ENCODE measurements around the gene SIX2. TPM values are rescaled to one million over a fixed set of nuclear protein-coding genes. Genes with fewer than 3 reads are reported as not detected.

Gene SIX2
- total RNA-seq, 1 donor from 2014 or later, result not detected

DNA sequence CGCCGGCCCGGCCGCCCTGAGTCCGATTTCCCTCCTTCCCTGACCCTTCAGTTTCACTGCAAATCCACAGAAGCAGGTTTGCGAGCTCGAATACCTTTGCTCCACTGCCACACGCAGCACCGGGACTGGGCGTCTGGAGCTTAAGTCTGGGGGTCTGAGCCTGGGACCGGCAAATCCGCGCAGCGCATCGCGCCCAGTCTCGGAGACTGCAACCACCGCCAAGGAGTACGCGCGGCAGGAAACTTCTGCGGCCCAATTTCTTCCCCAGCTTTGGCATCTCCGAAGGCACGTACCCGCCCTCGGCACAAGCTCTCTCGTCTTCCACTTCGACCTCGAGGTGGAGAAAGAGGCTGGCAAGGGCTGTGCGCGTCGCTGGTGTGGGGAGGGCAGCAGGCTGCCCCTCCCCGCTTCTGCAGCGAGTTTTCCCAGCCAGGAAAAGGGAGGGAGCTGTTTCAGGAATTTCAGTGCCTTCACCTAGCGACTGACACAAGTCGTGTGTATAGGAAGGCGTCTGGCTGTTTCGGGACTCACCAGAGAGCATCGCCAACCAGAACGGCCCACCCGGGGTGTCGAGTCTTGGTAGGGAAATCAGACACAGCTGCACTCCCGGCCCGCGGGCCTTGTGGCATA lies 4.6 kb downstream of the SIX2 start:
- Mint-ChIP-seq H3K27ac (no peak overlapping the region), H3K27me3 (ENCODE audit: insufficient read depth) (peaks cover 77% of the 10 kb centered on the region), H3K36me3 (ENCODE audit: low read depth) (peaks cover 3% of the 10 kb centered on the region), H3K4me3 (no peak overlapping the region), H3K9me3 (no peaks in the 10 kb centered on the region), H3K4me1 (ENCODE audit: low read depth) (no peaks in the 10 kb centered on the region)
- DNase-seq (ENCODE audit: low spot score), result no peak
- intact Hi-C loops (cut with micrococcal nuclease), result loop anchor here (2.0 to 5.0 kb wide), 4 partner anchors 52 to 202 kb away; no protein-coding TSS in a partner anchor

DNA sequence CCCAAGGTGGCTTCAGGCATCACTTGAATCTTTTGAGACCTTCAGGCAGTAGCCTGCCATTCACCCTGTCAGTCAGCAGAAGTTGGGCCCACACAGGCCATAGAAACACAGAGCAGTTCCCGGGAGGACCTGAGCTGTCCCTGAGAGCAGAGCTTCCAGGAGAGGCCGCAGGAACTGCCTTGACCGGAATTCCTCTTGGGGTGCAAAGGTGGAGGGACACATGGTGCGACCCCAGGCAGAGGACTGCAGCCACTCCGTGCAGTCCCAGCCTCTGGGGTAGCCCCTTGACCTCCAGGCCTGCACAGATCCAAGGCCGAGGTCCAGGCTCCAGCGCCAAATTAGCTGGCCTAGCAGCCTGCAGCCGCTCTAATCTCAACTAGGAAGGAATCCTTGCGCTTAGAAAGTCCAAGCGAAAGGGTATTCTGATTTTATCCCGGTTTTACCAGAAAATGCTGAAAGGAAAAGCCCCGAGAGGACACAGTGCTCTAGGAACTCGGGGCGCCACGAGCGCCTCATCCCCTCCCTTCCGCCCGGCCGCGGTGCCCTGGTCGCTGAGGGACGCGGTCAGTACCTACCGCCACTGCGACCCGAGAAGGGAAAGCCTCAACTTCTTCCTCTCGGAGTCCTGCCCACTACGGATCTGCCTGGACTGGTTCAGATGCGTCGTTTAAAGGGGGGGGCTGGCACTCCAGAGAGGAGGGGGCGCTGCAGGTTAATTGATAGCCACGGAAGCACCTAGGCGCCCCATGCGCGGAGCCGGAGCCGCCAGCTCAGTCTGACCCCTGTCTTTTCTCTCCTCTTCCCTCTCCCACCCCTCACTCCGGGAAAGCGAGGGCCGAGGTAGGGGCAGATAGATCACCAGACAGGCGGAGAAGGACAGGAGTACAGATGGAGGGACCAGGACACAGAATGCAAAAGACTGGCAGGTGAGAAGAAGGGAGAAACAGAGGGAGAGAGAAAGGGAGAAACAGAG lies 5.4 kb downstream of the SIX2 start:
- H3K27ac Mint-ChIP-seq, result no peak overlapping the region
- intact Hi-C loops (cut with micrococcal nuclease), result loop anchor here (2.0 to 5.0 kb wide), 4 partner anchors 52 to 201 kb away; no protein-coding TSS in a partner anchor
- no peak overlapping the region for H3K4me3 Mint-ChIP-seq
- H3K4me1 Mint-ChIP-seq (ENCODE audit: low read depth), result no peaks in the 10 kb centered on the region
- H3K9me3 Mint-ChIP-seq, result no peaks in the 10 kb centered on the region
- peaks cover 79% of the 10 kb centered on the region for H3K27me3 Mint-ChIP-seq (ENCODE audit: insufficient read depth)
- H3K36me3 Mint-ChIP-seq (ENCODE audit: low read depth), result peaks cover 3% of the 10 kb centered on the region
- DNase-seq (ENCODE audit: low spot score), result no peak

DNA sequence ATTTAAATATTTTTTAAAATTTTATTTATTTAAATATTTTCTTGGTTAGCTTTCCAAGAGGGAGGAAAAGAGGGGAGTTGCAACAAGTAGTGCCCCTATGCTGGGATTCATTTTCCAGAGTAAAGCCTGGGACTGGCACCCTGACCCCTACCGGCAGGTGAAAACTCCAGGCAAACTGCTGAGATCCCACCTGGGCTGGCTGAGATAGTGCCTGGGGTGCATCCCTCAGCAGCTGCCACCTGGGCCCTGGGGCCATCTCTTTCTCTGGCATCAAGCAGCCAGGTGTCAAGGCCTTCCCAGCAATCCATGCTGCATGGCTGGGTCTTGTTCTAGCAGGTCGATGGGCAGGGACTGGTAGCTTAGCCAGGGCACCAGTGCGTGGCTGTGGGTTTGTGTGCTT lies 6.6 kb downstream of the SIX2 start:
- Mint-ChIP-seq H3K36me3 (ENCODE audit: low read depth) (peaks cover 3% of the 10 kb centered on the region), H3K4me1 (ENCODE audit: low read depth) (no peaks in the 10 kb centered on the region), H3K4me3 (no peak overlapping the region), H3K27me3 (ENCODE audit: insufficient read depth) (peaks cover 77% of the 10 kb centered on the region), H3K27ac (peak overlapping the region; percentile 3), H3K9me3 (no peaks in the 10 kb centered on the region)
- DNase-seq (ENCODE audit: low spot score), result no peak
- intact Hi-C loops (cut with micrococcal nuclease), result loop anchor here (5.0 kb wide), 2 partner anchors 50 to 170 kb away; no protein-coding TSS in a partner anchor

DNA sequence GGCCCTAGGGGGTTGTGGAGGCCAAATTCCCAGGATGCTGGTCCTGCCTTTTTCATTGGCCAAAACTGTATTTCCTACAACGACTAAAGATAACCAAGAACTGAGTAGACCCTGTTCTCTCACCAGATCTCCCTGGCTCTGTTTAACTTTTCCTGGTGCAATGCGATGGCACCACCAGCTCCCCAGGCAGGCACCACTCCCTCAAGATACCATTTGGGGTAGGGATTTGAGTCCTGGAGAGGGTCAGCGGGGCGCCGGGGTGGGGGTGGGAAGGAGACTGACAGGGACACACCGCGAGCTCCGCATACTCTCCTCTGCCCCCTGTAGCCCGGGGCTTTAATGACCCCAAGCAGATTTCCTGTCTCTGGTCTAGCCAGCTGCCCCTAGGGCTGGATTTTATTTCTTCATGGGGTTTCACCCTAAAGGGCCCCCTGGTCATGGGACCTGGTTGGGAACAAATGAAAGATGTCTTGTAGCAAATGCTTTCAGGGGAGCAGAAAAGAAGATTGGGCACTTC lies 7.3 kb downstream of the SIX2 start:
- no peaks in the 10 kb centered on the region for H3K4me1 Mint-ChIP-seq (ENCODE audit: low read depth)
- no peaks in the 10 kb centered on the region for H3K9me3 Mint-ChIP-seq
- no peak overlapping the region for H3K27ac Mint-ChIP-seq
- intact Hi-C loops (cut with micrococcal nuclease), result loop anchor here (5.0 kb wide), 2 partner anchors 50 to 170 kb away; no protein-coding TSS in a partner anchor
- peaks cover 3% of the 10 kb centered on the region for H3K36me3 Mint-ChIP-seq (ENCODE audit: low read depth)
- no peak overlapping the region for H3K4me3 Mint-ChIP-seq
- peaks cover 74% of the 10 kb centered on the region for H3K27me3 Mint-ChIP-seq (ENCODE audit: insufficient read depth)
- no peak for DNase-seq (ENCODE audit: low spot score)

DNA sequence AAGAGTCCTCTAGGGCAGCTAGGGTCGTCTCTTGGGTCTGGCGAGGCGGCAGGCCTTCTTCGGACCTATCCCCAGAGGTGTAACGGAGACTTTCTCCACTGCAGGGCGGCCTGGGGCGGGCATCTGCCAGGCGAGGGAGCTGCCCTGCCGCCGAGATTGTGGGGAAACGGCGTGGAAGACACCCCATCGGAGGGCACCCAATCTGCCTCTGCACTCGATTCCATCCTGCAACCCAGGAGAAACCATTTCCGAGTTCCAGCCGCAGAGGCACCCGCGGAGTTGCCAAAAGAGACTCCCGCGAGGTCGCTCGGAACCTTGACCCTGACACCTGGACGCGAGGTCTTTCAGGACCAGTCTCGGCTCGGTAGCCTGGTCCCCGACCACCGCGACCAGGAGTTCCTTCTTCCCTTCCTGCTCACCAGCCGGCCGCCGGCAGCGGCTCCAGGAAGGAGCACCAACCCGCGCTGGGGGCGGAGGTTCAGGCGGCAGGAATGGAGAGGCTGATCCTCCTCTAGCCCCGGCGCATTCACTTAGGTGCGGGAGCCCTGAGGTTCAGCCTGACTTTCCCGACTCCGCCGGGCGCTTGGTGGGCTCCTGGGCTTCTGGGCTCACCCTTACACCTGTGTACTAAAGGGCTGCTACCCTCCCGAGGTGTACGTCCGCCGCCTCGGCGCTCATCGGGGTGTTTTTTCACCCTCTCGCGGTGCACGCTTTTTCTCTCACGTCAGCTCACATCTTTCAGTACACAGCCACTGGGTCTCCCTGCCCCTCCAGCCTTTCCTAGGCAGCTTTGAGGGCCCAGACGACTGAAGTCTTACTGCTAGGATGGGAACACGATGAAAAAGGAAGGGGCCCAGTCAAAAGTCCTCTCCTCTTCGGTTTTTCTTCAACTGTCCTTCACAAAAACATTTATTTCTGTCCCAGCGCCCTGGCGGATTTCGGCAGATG lies 8.1 kb downstream of the SIX2 start:
- H3K4me1 Mint-ChIP-seq (ENCODE audit: low read depth), result no peaks in the 10 kb centered on the region
- H3K4me3 Mint-ChIP-seq, result no peak overlapping the region
- no peak for DNase-seq (ENCODE audit: low spot score)
- no peaks in the 10 kb centered on the region for H3K9me3 Mint-ChIP-seq
- intact Hi-C loops (cut with micrococcal nuclease), result loop anchor here (5.0 kb wide), 2 partner anchors 49 to 171 kb away; no protein-coding TSS in a partner anchor
- H3K36me3 Mint-ChIP-seq (ENCODE audit: low read depth), result peaks cover 3% of the 10 kb centered on the region
- H3K27ac Mint-ChIP-seq, result no peak overlapping the region
- peaks cover 73% of the 10 kb centered on the region for H3K27me3 Mint-ChIP-seq (ENCODE audit: insufficient read depth)

DNA sequence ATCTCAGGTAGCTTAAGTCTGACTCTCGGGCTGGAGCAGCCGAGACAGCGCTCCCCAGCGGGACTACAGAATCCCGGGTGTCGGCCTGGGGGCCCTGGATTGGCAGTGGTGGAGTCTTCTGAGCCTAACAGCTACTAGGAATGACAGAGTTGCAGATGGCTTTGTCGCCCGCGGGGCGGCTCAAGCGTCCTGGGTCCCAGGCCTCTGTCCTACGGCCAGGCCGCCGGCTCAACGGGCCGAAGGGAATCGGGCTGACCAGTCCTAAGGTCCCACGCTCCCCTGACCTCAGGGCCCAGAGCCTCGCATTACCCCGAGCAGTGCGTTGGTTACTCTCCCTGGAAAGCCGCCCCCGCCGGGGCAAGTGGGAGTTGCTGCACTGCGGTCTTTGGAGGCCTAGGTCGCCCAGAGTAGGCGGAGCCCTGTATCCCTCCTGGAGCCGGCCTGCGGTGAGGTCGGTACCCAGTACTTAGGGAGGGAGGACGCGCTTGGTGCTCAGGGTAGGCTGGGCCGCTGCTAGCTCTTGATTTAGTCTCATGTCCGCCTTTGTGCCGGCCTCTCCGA lies 8.8 kb downstream of the SIX2 start:
- H3K9me3 Mint-ChIP-seq, result no peaks in the 10 kb centered on the region
- DNase-seq (ENCODE audit: low spot score), result no peak
- H3K4me1 Mint-ChIP-seq (ENCODE audit: low read depth), result no peaks in the 10 kb centered on the region
- H3K4me3 Mint-ChIP-seq, result no peak overlapping the region
- peaks cover 73% of the 10 kb centered on the region for H3K27me3 Mint-ChIP-seq (ENCODE audit: insufficient read depth)
- peaks cover 3% of the 10 kb centered on the region for H3K36me3 Mint-ChIP-seq (ENCODE audit: low read depth)
- intact Hi-C loops (cut with micrococcal nuclease), result loop anchor here (5.0 kb wide), 2 partner anchors 48 to 172 kb away; no protein-coding TSS in a partner anchor
- no peak overlapping the region for H3K27ac Mint-ChIP-seq

DNA sequence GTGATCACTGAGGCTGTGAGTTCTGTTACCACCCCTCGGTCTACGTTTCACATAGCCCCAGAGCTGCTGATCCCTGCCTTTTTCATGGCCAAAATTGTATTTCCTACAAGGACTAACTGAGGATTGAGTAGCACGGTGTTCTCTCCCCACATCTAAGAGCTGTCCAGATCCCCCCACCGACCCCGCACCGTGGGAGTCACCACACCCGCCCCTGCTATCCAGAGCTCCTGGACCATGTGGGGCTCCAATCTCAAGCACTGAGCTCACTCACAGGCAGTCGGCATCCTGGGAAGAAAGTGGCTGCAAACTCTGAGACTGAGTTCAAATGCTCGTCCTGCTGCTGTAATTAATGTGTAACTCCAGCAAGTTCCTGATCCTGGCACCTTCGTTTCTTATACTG lies 9.7 kb downstream of the SIX2 start:
- H3K4me1 Mint-ChIP-seq (ENCODE audit: low read depth), result no peaks in the 10 kb centered on the region
- H3K36me3 Mint-ChIP-seq (ENCODE audit: low read depth), result peaks cover 3% of the 10 kb centered on the region
- no peaks in the 10 kb centered on the region for H3K9me3 Mint-ChIP-seq
- no peak for DNase-seq (ENCODE audit: low spot score)
- no peak overlapping the region for H3K4me3 Mint-ChIP-seq
- intact Hi-C loops (cut with micrococcal nuclease), result no loop called here
- H3K27me3 Mint-ChIP-seq (ENCODE audit: insufficient read depth), result peaks cover 72% of the 10 kb centered on the region
- H3K27ac Mint-ChIP-seq, result no peak overlapping the region

DNA sequence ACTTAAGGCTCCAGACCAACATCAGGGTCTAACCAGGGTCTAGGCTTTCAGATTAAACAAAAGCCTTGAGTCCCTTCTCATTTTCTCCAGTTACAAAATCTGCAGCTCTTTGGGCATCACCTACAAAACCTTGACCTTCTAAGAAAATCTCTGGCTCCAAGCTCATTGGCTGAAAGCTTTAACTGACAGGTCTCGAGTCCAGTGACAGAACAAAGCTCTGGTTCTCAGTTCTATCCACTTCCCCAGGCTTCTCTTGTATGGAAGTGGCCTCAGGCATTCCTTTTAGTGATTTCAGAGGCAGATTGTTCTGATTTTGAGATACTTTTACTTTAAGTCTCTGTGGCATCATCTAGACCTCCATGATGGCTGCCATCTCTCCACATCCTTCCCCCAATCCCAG lies 11.3 kb downstream of the SIX2 start:
- Mint-ChIP-seq H3K9me3 (no peaks in the 10 kb centered on the region), H3K27me3 (ENCODE audit: insufficient read depth) (peaks cover 59% of the 10 kb centered on the region), H3K27ac (no peak overlapping the region), H3K36me3 (ENCODE audit: low read depth) (peaks cover 2% of the 10 kb centered on the region), H3K4me1 (ENCODE audit: low read depth) (no peaks in the 10 kb centered on the region), H3K4me3 (no peak overlapping the region)
- DNase-seq (ENCODE audit: low spot score), result no peak
- intact Hi-C loops (cut with micrococcal nuclease), result no loop called here

DNA sequence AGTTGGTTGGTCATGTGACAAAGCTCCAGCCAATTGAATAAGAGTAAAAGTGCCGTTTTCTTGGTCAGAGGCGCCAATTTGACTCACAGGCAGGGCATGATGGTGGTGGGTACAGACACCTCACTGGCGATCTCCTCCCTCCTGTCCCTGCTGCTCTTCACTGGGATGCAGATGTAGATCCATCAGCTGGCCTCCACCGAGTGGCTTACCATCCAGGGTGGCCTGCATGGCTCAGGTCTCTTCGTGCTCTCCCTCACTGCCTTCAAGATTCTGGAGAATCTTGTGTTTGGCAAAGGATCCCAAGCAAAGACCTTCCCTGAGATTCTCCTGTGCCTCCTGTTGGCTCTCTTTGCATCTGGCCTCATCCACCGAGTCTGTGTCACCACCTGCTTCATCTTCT lies 12.9 kb downstream of the SIX2 start:
- Mint-ChIP-seq H3K36me3 (ENCODE audit: low read depth) (no peaks in the 10 kb centered on the region), H3K27ac (no peak overlapping the region), H3K9me3 (no peaks in the 10 kb centered on the region), H3K27me3 (ENCODE audit: insufficient read depth) (peaks cover 52% of the 10 kb centered on the region), H3K4me3 (no peak overlapping the region), H3K4me1 (ENCODE audit: low read depth) (no peaks in the 10 kb centered on the region)
- intact Hi-C loops (cut with micrococcal nuclease), result no loop called here
- DNase-seq (ENCODE audit: low spot score), result no peak

DNA sequence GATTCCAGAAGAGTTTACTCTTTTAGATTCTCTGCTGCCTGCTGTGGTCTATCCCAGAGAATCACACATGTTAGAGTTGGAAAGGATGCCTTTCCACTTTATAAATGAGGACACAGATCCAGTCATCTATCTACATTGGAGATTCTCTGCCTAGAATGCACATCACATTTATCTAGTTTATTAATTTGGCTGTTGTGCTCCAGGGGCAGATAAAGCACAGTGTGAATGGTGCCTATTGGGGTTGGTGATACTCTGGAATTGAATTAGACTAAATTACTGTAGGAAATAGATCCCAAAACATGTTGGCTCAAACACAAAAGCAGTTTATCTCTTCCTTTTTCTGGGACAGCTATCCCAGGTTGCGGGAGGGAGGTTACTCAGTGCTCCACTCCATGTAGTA lies 14.9 kb downstream of the SIX2 start:
- H3K27ac Mint-ChIP-seq, result no peak overlapping the region

DNA sequence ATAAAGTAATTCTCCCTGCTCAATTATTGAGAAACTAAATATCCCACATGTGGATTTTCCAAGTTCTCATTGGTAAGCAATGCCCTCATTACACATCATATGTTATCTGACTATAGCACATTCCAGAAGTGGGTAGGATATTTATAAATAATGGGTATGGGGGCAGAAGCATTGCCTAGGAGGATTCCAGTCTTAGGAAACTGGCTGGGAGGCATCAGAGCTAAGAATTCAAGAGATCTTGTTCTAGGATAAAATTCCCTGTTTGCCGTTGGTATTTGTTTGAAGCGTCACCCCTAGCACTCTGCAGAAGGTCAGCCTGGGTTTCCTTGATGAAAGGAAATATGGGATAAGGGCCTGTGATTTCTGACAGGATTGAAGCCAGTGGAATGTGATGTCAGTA lies 20.1 kb downstream of the SIX2 start:
- Mint-ChIP-seq H3K27ac (no peak overlapping the region), H3K27me3 (ENCODE audit: insufficient read depth) (peaks cover 21% of the 10 kb centered on the region), H3K9me3 (peaks cover 4% of the 10 kb centered on the region), H3K4me1 (ENCODE audit: low read depth) (no peaks in the 10 kb centered on the region), H3K4me3 (no peak overlapping the region), H3K36me3 (ENCODE audit: low read depth) (no peaks in the 10 kb centered on the region)
- intact Hi-C loops (cut with micrococcal nuclease), result no loop called here
- no peak for DNase-seq (ENCODE audit: low spot score)

More for the DNA sequence above, 14.9 kb downstream of the SIX2 start:
- Mint-ChIP-seq H3K9me3 (no peaks in the 10 kb centered on the region), H3K4me3 (no peak overlapping the region), H3K36me3 (ENCODE audit: low read depth) (no peaks in the 10 kb centered on the region), H3K4me1 (ENCODE audit: low read depth) (no peaks in the 10 kb centered on the region), H3K27me3 (ENCODE audit: insufficient read depth) (peaks cover 43% of the 10 kb centered on the region)
- intact Hi-C loops (cut with micrococcal nuclease), result no loop called here
- DNase-seq (ENCODE audit: low spot score), result no peak

Data from activated T-helper 1 cell treated with anti-CD3 and anti-CD28 coated beads, Interleukin-12 subunit alpha, Interleukin-12 subunit beta, Interleukin-2, Interleukin-4 antibody, amounts not matched to agents 30 ng/mL and 10 ng/mL and 1 ng/mL, durations not matched to agents 14 hours and 24 hours and 36 hours (primary cell).